Fibroblast of the conjunctiva (primary cell): Measurements from ENCODE around the gene ZFAND3.
A peak's percentile ranks its signal among the peaks of the same experiment; 100 is the strongest.

ENCODE experiments used
- DNase-seq: peaks from one replicate; pipeline ENCODE4 v3.0.0-alpha.2; 2010; ENCODE audit warnings: low read depth

The ZFAND3 gene

GRCh38 chr6:38154731-38155130 is 335.2 kb downstream of the ZFAND3 start:
- no peak for DNase-seq

DNA sequence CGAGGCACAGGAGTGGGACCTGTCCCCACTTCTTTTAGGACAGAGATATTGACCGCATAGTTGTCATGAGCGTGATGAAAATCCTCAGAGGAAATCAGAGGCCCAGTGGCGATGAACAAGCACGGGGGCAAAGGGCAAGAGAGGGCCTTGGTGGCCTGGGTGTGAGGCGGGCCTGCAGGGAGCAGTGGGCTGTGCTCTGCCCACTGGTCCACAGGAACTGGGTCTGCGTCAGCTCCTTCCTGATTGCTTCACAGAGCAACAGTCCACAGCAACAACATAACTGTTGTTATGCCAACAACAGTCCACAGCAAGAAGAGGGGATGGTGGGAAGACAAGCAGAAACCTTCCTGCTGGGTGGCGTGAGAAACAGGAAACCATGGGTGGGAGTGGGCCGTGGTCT is 335.6 kb downstream of the ZFAND3 start:
- peak; percentile 9 for DNase-seq

GRCh38 chr6:38155621-38156204 is 336.2 kb downstream of the ZFAND3 start:
- DNase-seq, result no peak

- DNase-seq, result no peak
Observed at GRCh38 chr6:38156818-38157565, 337.5 kb downstream of the ZFAND3 start.

GRCh38 chr6:38157905-38158304 is 338.4 kb downstream of the ZFAND3 start:
- DNase-seq, result no peak

GRCh38 chr6:38158762-38159350 is 339.3 kb downstream of the ZFAND3 start:
- DNase-seq, result no peak

GRCh38 chr6:38159596-38159995 is 340.1 kb downstream of the ZFAND3 start:
- DNase-seq, result no peak

- no peak for DNase-seq
Observed at GRCh38 chr6:38160831-38161230, 341.3 kb downstream of the ZFAND3 start.

DNA sequence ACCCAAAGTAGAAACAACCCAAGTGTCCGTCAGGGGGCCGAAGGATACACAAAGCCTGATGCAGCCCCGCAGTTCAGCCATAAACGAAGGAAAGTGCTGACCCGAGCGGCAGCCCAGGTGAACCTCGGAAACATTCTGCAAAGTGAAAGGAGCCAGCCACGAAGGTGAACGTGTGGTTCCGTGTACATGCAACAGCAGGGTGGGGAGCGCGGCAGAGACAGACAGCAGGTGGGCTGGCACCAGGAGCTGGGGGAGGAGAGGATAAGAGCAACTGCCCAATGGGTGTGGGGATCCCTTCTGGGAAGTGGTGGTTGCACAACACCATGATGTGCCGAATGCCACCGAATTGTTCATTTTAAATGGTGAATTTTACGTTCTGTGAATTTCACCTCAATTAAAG is 341.8 kb downstream of the ZFAND3 start:
- no peak for DNase-seq

DNA sequence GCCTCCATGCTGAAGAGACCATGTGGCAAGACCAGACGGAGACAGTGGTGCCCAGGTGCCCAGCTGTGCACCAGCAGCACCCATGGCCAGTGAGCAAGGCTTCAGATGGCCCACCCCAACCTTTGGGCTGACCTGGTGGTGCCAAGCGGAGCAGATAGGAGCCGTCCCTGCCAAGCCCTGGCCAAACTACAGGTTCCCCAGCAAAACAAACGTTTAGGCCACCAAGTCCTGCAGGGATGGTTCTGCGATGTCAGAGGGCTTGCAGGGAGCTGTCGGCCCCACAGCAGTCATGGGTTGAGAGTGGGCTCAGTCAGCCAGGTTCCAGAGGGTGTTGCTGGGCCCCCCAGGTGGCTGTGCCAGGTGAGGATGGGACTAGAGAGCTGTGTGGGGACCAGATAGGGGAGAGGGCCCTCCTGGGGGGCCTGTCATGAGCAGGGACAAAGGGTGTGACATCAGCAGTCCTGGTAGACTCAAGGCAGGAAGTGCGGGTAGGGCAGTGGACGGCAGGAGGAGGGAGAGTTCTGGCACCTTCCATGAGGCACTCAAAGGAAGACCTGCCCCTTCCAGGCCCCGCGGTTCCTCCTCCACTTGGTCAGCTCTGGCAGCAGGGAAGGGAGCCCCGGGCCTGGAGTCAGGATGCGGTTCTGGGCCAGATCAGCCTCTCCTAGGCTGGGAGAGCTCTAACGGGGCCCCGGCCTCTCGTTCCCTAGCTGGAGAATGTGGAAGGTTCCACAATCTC is 342.4 kb downstream of the ZFAND3 start:
- no peak for DNase-seq

DNA sequence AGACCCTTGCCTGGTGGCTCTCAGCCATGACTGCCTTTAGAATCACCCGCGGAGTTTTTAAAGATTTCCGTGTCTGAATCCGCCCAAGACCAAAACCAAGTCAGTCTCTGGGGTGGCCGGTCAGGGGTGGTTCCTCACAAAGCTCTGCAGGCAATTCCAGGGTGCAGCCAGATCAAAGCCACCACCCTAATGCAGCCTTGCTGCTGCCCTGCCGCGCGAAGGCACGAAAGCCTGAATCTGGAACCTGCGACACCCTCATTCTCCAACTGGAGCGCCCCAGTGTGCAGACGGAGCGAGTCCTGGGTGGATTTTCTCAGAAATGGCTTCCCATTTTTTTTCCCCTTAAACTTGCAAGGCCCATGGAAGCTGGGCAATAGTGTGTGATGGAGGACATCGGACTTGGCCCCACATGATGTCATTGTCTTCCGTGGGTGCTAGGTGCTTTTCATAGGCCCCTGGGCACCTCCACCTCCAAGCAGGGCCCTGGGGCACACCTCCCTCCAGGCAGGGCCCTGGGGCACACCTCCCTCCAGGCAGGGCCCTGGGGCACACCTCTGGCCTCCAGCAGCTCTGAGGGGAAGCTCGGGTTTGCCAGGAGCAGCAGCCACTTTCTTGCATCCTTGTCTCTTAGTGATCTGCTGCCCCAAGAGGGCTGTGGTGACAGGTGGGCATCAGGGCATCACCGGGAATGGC is 343.1 kb downstream of the ZFAND3 start:
- DNase-seq, result no peak

- DNase-seq, result no peak
Observed at GRCh38 chr6:38163186-38164130, 343.9 kb downstream of the ZFAND3 start.

- DNase-seq, result no peak
Observed at GRCh38 chr6:38164131-38164481, 344.6 kb downstream of the ZFAND3 start.

DNA sequence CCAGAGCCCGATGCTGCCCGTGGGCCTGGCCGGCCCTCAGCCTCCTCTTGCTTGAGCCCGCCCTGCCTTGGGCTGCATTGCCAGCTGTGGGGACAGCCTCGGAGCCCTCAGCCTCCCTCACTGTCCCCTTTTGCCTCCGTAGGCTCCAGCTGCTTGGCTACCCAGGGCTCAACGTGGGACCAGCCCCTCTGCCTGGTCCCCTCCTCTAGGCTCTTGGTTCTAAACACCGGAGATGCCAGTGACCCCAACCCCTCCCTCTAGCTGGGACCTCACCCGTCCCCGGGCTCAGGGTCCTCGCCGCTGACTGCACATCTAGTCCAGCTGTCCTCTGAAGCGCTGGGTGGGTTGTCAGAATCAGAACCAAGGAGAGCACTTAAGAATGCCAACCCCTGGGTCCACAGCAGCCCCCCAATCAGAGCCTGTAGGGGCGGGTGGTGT is 345.2 kb downstream of the ZFAND3 start:
- no peak for DNase-seq

GRCh38 chr6:38166411-38167240 is 347.1 kb downstream of the ZFAND3 start:
- no peak for DNase-seq

DNA sequence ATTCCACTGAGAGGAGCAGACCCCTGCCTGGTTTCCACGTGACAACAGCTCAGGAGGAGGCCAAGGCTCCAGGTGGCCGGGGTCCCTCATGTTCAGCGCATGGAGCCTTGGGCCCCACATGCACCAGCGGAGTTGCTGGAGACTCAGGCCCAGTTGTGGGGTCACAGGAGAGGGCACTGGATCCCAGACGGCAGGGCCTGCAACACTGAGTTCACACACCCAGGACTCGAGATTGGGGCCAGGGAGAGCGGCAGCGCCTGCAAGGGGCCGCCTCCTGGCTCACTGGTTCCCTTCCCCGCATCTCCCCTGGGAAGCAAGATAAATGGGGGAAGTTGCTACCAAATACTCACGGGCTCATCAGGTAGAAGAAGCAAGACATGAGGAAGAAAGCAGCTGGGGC is 348.1 kb downstream of the ZFAND3 start:
- DNase-seq, result no peak

DNA sequence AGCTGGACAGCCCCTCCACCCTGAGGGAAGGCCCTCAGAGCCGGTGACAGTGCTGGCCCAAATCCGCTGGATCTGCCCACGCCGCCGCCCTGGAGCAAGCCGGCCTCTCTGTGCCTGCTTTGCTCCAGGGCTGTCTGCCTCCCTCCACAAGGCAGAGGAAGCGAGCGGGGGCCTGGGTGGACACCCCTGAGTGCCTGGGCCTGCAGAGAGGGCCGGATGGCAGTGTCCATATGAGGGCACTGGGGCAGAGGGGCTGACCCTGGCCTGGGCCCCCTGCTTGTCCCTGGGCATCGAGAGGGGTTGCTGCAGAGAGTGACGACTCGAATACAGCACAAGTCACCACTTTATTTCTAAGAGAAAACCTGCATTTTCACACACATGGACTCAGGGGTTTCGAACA is 348.6 kb downstream of the ZFAND3 start:
- DNase-seq, result no peak

- DNase-seq, result no peak
Observed at GRCh38 chr6:38168699-38169098, 349.2 kb downstream of the ZFAND3 start.

GRCh38 chr6:38169221-38169976 is 349.9 kb downstream of the ZFAND3 start:
- no peak for DNase-seq
